ENCODE measurements around the gene ALPP.
"Not testable (repeated sequence)": the region's sequence is repeated elsewhere in the genome, so short reads cannot be mapped to it uniquely, and the experiment has no call there.

Gene ALPP

GRCh38 chr2:232377319-232377718 lies 1.2 kb upstream of the ALPP start:
- no peak overlapping the region for H3K4me3 ChIP-seq (ENCODE audit: low read length)
- no peak for DNase-seq (ENCODE audit: low read depth)
- TF ChIP-seq CTCF (conservative IDR thresholded peaks at IDR 0.05; ENCODE audit: low read length): no peak

DNA sequence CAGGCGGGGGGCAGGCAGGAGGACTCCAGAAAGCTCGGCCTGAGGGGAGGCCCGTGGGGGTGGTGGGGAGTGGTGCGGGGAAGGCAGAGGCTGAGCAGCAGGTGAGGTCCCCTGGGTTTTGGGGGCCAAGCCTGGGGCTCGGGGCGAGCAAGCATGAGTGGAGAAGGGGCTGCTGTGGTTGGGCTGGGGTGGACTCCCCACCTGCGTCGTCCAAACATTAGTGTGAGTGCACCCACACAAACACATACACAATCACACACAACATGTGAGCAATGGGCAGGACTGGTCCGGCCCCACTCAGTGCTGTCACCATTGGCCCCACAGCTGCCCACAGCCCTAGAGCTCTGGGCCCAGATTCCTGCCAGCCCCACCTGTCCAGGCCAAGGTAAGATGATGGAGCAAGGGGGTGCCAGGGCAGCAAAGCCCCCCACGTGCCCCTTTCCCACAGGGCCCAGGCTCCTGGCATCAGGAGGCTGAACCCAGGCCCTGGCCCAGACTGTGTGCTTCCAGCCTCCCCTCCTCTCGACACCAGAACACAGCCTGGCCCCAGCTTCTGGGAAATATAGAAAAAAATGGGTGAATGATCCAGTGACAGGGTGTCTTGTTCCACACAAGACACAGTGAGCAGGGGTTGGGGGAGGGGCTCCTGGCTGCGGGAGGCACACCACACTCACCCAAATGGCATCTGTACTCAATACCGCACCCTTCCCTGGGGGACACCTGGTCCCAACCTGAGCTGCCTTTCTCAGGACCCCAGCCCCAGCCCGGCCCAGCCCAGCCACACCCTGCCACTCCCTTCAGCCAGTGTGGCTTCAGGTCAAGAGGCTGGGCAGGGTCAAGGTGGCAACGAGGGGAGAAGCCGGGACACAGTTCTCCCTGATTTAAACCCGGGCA lies 463 bp upstream of the ALPP start:
- DNase-seq (ENCODE audit: low read depth): no peak

DNA sequence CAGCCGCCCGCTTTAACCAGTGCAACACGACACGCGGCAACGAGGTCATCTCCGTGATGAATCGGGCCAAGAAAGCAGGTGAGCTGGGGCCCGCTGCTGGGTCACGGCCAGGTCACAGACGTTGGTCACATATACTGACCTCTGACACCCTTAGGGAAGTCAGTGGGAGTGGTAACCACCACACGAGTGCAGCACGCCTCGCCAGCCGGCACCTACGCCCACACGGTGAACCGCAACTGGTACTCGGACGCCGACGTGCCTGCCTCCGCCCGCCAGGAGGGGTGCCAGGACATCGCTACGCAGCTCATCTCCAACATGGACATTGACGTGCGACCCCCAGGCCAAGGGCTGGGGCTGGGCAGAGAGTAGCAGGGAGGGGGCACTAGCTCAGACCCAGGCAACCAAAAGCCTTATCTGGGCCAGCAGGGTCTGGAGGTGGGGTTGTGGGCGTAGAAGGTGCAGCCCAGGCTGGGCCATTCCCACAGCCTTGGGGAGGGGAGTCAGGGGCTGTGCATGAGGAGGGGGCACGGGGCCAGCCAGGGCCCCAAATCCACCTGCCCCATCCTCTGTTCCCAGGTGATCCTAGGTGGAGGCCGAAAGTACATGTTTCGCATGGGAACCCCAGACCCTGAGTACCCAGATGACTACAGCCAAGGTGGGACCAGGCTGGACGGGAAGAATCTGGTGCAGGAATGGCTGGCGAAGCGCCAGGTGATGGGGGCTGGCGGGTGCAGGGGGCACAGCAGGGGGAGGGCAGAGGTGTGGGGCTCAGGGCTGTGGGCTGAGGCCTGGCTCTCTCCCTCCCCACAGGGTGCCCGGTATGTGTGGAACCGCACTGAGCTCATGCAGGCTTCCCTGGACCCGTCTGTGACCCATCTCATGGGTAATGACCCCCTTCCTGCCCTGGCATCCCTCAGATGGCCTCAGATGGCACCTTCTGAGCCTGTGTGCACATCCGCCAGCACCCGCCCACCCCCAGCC lies 1.3 kb downstream of the ALPP start:
- DNase-seq (ENCODE audit: low read depth): not testable (repeated sequence)

More for the DNA sequence above, 463 bp upstream of the ALPP start:
- TF ChIP-seq CTCF (conservative IDR thresholded peaks at IDR 0.05; ENCODE audit: low read length): no peak
- no peak overlapping the region for H3K4me3 ChIP-seq (ENCODE audit: low read length)

GRCh38 chr2:232381204-232382031 lies 2.9 kb downstream of the ALPP start:
- not testable (repeated sequence) for DNase-seq (ENCODE audit: low read depth); H3K4me3 ChIP-seq (ENCODE audit: low read length)

More for the DNA sequence above, 1.3 kb downstream of the ALPP start:
- not testable (repeated sequence) for H3K4me3 ChIP-seq (ENCODE audit: low read length)

- DNase-seq (ENCODE audit: low read depth): no peak
- TF ChIP-seq CTCF (conservative IDR thresholded peaks at IDR 0.05; ENCODE audit: low read length): no peak
- H3K4me3 ChIP-seq (ENCODE audit: low read length): no peak overlapping the region
These were observed 4.0 kb downstream of the ALPP start for GRCh38 chr2:232382331-232383225.

- H3K4me3 ChIP-seq (ENCODE audit: low read length): no peak overlapping the region
- no peak for TF ChIP-seq CTCF (conservative IDR thresholded peaks at IDR 0.05; ENCODE audit: low read length)
- DNase-seq (ENCODE audit: low read depth): no peak
These were observed 5.9 kb downstream of the ALPP start for GRCh38 chr2:232384466-232384865.

- DNase-seq (ENCODE audit: low read depth); H3K4me3 ChIP-seq (ENCODE audit: low read length): not testable (repeated sequence)
These were observed 6.5 kb downstream of the ALPP start for GRCh38 chr2:232385058-232385457.
